IgD-negative memory B cell (primary cell): ENCODE data around the gene ARL4D. TPM values are rescaled to one million over a fixed set of nuclear protein-coding genes. Genes with fewer than 3 reads are reported as not detected.

Experiments used
- H3K27ac Mint-ChIP-seq, 3 donors: one replicate each; pipeline ENCODE4 v1.8.0; 2020 to 2022; ENCODE audit warnings: mild to moderate bottlenecking in 3 of 3, mixed read lengths in 3 of 3, moderate library complexity in 1 of 3
- H3K27me3 Mint-ChIP-seq: one replicate; pipeline ENCODE4 v1.8.0; 2021; ENCODE audit warnings: mixed read lengths
- H3K36me3 Mint-ChIP-seq: one replicate; pipeline ENCODE4 v1.8.0; 2020; ENCODE audit warnings: mild to moderate bottlenecking, mixed read lengths
- H3K4me1 Mint-ChIP-seq, 3 donors: one replicate each; pipeline ENCODE4 v1.8.0; 2020 to 2022; ENCODE audit warnings: mixed read lengths in 3 of 3, mild to moderate bottlenecking in 1 of 3
- H3K4me3 Mint-ChIP-seq, 4 donors: one replicate each; pipeline ENCODE4 v1.8.0; 2020 to 2022; ENCODE audit warnings: mild to moderate bottlenecking in 4 of 4, mixed read lengths in 4 of 4, moderate library complexity in 3 of 4
- H3K9me3 Mint-ChIP-seq, 3 donors: one replicate each; pipeline ENCODE4 v1.8.0; 2020 to 2021; ENCODE audit warnings: mixed read lengths in 3 of 3, mild to moderate bottlenecking in 1 of 3
- polyA plus RNA-seq: library from polyadenylated mRNA; unstranded; fragments of 300-500 nt; fragmentation: Illumina TruSeq; gene quantifications from one replicate; pipeline ENCODE4 v1.2.3, GENCODE V29; 2021

The ARL4D gene, protein sequence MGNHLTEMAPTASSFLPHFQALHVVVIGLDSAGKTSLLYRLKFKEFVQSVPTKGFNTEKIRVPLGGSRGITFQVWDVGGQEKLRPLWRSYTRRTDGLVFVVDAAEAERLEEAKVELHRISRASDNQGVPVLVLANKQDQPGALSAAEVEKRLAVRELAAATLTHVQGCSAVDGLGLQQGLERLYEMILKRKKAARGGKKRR
- polyA plus RNA-seq: 3.4 TPM

GRCh38 chr17:43398724-43399595 lies at the start of gene ARL4D:
ARL4D (plus strand) TSS chr17:43398993; CDS start chr17:43399733, 740 bp downstream.
- Mint-ChIP-seq H3K4me1 (peaks cover 32 to 51% (median 41%) of the 10 kb centered on the region in 3 donors), H3K9me3 (no peaks in the 10 kb centered on the region), H3K36me3 (peaks cover 1% of the 10 kb centered on the region), H3K27me3 (peaks cover 2% of the 10 kb centered on the region), H3K27ac (peak within 1 kb of the TSS; percentile 26 to 94 (median 90)), H3K4me3 (peak within 1 kb of the TSS; percentile 85 to 98 (median 96))

GRCh38 chr17:43349142-43349541 lies 49.7 kb upstream of the ARL4D start:
- Mint-ChIP-seq H3K4me1 (no peaks in the 10 kb centered on the region), H3K4me3 (no peak overlapping the region), H3K36me3 (peaks cover 8% of the 10 kb centered on the region), H3K27me3 (no peaks in the 10 kb centered on the region), H3K9me3 (peaks cover 9 to 17% (median 16%) of the 10 kb centered on the region in 3 donors), H3K27ac (no peak overlapping the region)

GRCh38 chr17:43350888-43351361 lies 47.9 kb upstream of the ARL4D start:
- Mint-ChIP-seq H3K4me3 (no peak overlapping the region), H3K4me1 (no peaks in the 10 kb centered on the region), H3K36me3 (peaks cover 3% of the 10 kb centered on the region), H3K27ac (no peak overlapping the region), H3K9me3 (peaks cover 9 to 17% (median 16%) of the 10 kb centered on the region in 3 donors), H3K27me3 (no peaks in the 10 kb centered on the region)

GRCh38 chr17:43351691-43352090 lies 47.1 kb upstream of the ARL4D start:
- Mint-ChIP-seq H3K36me3 (peaks cover 3% of the 10 kb centered on the region), H3K4me1 (no peaks in the 10 kb centered on the region), H3K9me3 (peaks cover 9 to 17% (median 16%) of the 10 kb centered on the region in 3 donors), H3K27me3 (no peaks in the 10 kb centered on the region), H3K4me3 (peak overlapping the region in 1 of 4 donors; percentile 25), H3K27ac (no peak overlapping the region)

- no peak overlapping the region for H3K4me3 Mint-ChIP-seq
- H3K9me3 Mint-ChIP-seq: peaks cover 6 to 15% (median 12%) of the 10 kb centered on the region in 3 donors
- H3K27me3 Mint-ChIP-seq: no peaks in the 10 kb centered on the region
- no peaks in the 10 kb centered on the region for H3K4me1 Mint-ChIP-seq
- H3K36me3 Mint-ChIP-seq: peaks cover 3% of the 10 kb centered on the region
- no peak overlapping the region for H3K27ac Mint-ChIP-seq
Measured at GRCh38 chr17:43352579-43353331, 46.0 kb upstream of the ARL4D start.

DNA sequence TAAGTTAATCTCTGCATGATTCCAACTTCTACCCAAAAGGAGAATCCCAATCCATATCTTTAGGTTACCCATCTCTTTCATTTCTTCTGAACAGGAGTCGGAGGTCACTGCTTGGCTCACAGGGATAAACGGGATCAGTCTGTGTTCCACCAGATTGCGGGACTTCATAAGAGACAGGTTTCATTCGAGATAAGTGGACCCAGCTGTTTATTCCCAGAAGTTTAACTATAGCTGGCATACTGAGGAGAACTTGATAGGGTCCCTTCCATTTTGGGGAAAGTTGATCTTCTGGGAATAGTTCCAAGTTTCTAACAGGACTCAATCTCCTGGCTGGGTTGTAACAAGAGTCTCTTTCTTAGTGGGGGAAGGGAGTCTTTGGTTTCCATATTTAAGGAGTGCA lies 45.4 kb upstream of the ARL4D start:
- Mint-ChIP-seq H3K36me3 (peaks cover 3% of the 10 kb centered on the region), H3K4me3 (no peak overlapping the region), H3K27me3 (no peaks in the 10 kb centered on the region), H3K4me1 (peaks cover 0 to 3% (median 0%) of the 10 kb centered on the region in 3 donors), H3K27ac (no peak overlapping the region), H3K9me3 (peaks cover 2 to 12% (median 8%) of the 10 kb centered on the region in 3 donors)

GRCh38 chr17:43354371-43354770 lies 44.4 kb upstream of the ARL4D start:
- Mint-ChIP-seq H3K36me3 (peaks cover 3% of the 10 kb centered on the region), H3K27ac (peak overlapping the region in 1 of 3 donors; percentile 10), H3K4me1 (peaks cover 0 to 7% (median 0%) of the 10 kb centered on the region in 3 donors), H3K27me3 (no peaks in the 10 kb centered on the region), H3K4me3 (no peak overlapping the region), H3K9me3 (peaks cover 2 to 10% (median 5%) of the 10 kb centered on the region in 3 donors)

DNA sequence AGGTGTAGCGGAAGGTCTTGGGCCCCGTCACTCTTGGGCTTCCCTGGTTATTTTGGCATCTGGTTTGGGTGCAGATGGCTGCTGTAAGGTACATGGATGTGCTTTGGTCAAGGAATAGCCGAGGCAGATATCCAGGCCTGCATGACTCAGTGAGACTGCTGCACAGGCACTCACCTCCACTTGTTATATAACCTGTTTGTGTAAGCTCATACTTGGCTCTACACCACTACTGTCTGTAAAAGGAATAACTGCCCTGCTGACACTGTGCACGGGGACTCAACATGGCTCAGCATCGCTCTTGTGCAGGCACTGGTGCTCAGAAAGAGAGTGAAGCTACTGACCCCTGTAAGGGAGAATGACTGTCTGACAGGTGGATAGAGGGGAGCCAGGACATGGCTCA lies 42.3 kb upstream of the ARL4D start:
- Mint-ChIP-seq H3K27ac (peak overlapping the region in 1 of 3 donors; percentile 88), H3K4me1 (peaks cover 0 to 11% (median 3%) of the 10 kb centered on the region in 3 donors), H3K36me3 (no peaks in the 10 kb centered on the region), H3K9me3 (peaks cover 0 to 2% (median 0%) of the 10 kb centered on the region in 3 donors), H3K27me3 (no peaks in the 10 kb centered on the region), H3K4me3 (no peak overlapping the region)

- Mint-ChIP-seq H3K4me1 (peaks cover 0 to 11% (median 3%) of the 10 kb centered on the region in 3 donors), H3K27me3 (no peaks in the 10 kb centered on the region), H3K27ac (peak overlapping the region in 1 of 3 donors; percentile 88), H3K4me3 (no peak overlapping the region), H3K9me3 (peaks cover 0 to 3% (median 0%) of the 10 kb centered on the region in 3 donors), H3K36me3 (no peaks in the 10 kb centered on the region)
Measured at GRCh38 chr17:43356999-43357398, 41.8 kb upstream of the ARL4D start.

DNA sequence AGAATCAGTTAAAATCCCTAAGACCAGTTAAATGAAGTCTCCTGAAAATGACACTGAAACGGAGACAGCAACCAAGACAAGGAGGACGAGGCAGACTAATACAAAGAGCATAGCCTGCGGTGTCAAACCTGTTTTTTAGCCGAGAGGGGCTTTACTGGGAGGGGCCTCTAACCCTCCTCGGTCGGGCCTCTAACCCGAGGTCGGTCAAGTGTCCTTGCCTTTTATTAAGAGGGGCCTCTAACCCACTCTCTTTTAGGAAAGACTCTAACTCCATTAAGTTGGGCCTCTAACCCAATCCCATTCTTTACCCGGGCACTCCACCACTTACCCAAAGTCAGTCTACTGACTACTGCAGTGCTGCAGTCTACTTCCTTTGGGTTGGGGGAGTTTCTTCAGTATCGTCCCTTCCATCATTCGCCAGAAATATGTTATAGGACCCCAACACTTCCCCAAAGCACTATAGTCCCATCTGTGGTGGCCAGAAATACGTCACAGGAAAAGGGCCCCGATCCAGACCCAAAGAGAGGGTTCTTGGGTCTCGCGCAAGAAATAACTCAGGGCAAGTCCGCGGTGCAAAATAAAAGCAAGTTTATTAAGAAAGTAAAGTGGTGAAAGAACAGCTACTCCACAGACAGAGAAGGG lies 39.2 kb upstream of the ARL4D start:
- H3K36me3 Mint-ChIP-seq: no peaks in the 10 kb centered on the region
- peak overlapping the region; percentile 93 to 96 (median 95) for H3K4me3 Mint-ChIP-seq
- H3K4me1 Mint-ChIP-seq: peaks cover 0 to 11% (median 4%) of the 10 kb centered on the region in 3 donors
- peaks cover 0 to 3% (median 0%) of the 10 kb centered on the region in 3 donors for H3K9me3 Mint-ChIP-seq
- H3K27me3 Mint-ChIP-seq: no peaks in the 10 kb centered on the region
- H3K27ac Mint-ChIP-seq: peak overlapping the region; percentile 96 to 100 (median 100)

GRCh38 chr17:43360376-43360738 lies 38.4 kb upstream of the ARL4D start:
- Mint-ChIP-seq H3K36me3 (no peaks in the 10 kb centered on the region), H3K27ac (peak overlapping the region; percentile 96 to 100 (median 100)), H3K4me3 (peak overlapping the region; percentile 93 to 96 (median 95)), H3K27me3 (no peaks in the 10 kb centered on the region), H3K9me3 (peaks cover 0 to 3% (median 0%) of the 10 kb centered on the region in 3 donors), H3K4me1 (peaks cover 2 to 11% (median 4%) of the 10 kb centered on the region in 3 donors)

DNA sequence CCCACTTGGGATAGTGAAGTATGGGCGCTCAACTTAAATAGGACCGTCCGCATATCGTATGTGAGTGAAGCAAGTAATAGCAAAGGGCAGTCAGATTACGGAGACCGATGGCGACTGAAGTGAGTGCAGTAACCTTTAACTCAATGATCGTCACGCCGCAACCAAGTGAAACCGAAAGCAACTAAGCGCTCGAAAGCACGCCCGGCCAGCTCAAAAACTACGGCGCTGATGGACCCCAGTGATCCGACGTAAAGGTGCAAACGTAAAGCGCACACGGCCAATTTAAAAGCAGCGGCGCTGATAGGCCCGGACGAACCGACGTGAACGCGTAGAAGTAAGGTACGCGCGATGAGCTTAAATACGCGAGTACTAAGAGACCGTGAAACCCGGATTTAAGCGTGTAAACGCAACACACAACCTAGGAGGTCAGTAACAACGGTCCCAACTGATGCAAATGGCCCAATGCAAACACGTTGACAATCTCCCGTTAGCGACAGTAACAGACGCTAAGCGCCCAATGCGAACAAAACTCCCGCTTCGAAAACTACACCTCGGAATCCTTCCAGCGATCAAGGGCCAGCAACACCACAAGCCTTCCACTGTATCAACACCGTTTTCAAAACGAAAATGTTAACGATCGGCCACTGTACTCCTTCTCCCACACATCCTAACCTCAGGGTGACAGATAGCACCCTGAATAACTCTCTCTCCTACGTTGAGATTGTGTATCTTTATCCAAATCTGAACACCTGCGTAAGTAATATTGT lies 37.9 kb upstream of the ARL4D start:
- peaks cover 0 to 3% (median 0%) of the 10 kb centered on the region in 3 donors for H3K9me3 Mint-ChIP-seq
- H3K36me3 Mint-ChIP-seq: no peaks in the 10 kb centered on the region
- peak overlapping the region; percentile 93 to 96 (median 95) for H3K4me3 Mint-ChIP-seq
- peak overlapping the region; percentile 96 to 100 (median 100) for H3K27ac Mint-ChIP-seq
- H3K27me3 Mint-ChIP-seq: no peaks in the 10 kb centered on the region
- H3K4me1 Mint-ChIP-seq: peaks cover 4 to 11% (median 5%) of the 10 kb centered on the region in 3 donors

GRCh38 chr17:43363181-43363925 lies 35.4 kb upstream of the ARL4D start:
- Mint-ChIP-seq H3K27ac (peak overlapping the region in 2 of 3 donors; percentile 74 to 96), H3K4me1 (peaks cover 8 to 14% (median 13%) of the 10 kb centered on the region in 3 donors), H3K27me3 (no peaks in the 10 kb centered on the region), H3K4me3 (peak overlapping the region; percentile 4 to 76 (median 39)), H3K36me3 (no peaks in the 10 kb centered on the region), H3K9me3 (peaks cover 0 to 3% (median 0%) of the 10 kb centered on the region in 3 donors)
